GM19025 (cell line): ENCODE data around the gene ACOT13.
"Not testable (repeated sequence)": the region's sequence is repeated elsewhere in the genome, so short reads cannot be mapped to it uniquely, and the experiment has no call there.

Source experiments
- ATAC-seq: cut with Tn5 transposase; IDR thresholded peaks from one replicate; pipeline ENCODE4 v1.9.1; 2021; ENCODE audit warnings: mild to moderate bottlenecking, low read depth, moderate library complexity; ENCODE audit not compliant: unreplicated experiment

ACOT13 gene

GRCh38 chr6:24690593-24690992 lies 23.7 kb downstream of the ACOT13 start:
- no peak for ATAC-seq

GRCh38 chr6:24691550-24691949 lies 24.7 kb downstream of the ACOT13 start:
- ATAC-seq: no peak

- no peak for ATAC-seq
Observed at GRCh38 chr6:24692003-24692402, 25.1 kb downstream of the ACOT13 start.

GRCh38 chr6:24692415-24692814 lies 25.5 kb downstream of the ACOT13 start:
- ATAC-seq: no peak

GRCh38 chr6:24692848-24693592 lies 26.1 kb downstream of the ACOT13 start:
- no peak for ATAC-seq

- ATAC-seq: no peak
Observed at GRCh38 chr6:24694198-24694597, 27.3 kb downstream of the ACOT13 start.

- not testable (repeated sequence) for ATAC-seq
Observed at GRCh38 chr6:24695635-24696034, 28.8 kb downstream of the ACOT13 start.

GRCh38 chr6:24696097-24696496 lies 29.2 kb downstream of the ACOT13 start:
- no peak for ATAC-seq

- ATAC-seq: no peak
Observed at GRCh38 chr6:24699521-24700359, 32.9 kb downstream of the ACOT13 start.

GRCh38 chr6:24702720-24703282 lies 35.9 kb downstream of the ACOT13 start:
- no peak for ATAC-seq

GRCh38 chr6:24704468-24704867 lies 37.6 kb downstream of the ACOT13 start:
- no peak for ATAC-seq

GRCh38 chr6:24708612-24709011 lies 41.7 kb downstream of the ACOT13 start:
- no peak for ATAC-seq

- no peak for ATAC-seq
Observed at GRCh38 chr6:24709014-24709711, 42.3 kb downstream of the ACOT13 start.

- ATAC-seq: no peak
Observed at GRCh38 chr6:24710519-24711303, 43.8 kb downstream of the ACOT13 start.

- ATAC-seq: not testable (repeated sequence)
Observed at GRCh38 chr6:24716602-24717148, 49.8 kb downstream of the ACOT13 start.

GRCh38 chr6:24718449-24719124 lies 51.7 kb downstream of the ACOT13 start:
- ATAC-seq: no peak

GRCh38 chr6:24719125-24719971 lies 52.5 kb downstream of the ACOT13 start, which contains the start of gene C6orf62:
Gene C6orf62 (minus strand): TSS chr6:24719154. CDS start chr6:24718668, 486 bp downstream.
- ATAC-seq: no peak

GRCh38 chr6:24720131-24720603 lies 53.3 kb downstream of the ACOT13 start:
- ATAC-seq: no peak
